ENCODE data around the gene TM4SF1.

The TM4SF1 gene

DNA sequence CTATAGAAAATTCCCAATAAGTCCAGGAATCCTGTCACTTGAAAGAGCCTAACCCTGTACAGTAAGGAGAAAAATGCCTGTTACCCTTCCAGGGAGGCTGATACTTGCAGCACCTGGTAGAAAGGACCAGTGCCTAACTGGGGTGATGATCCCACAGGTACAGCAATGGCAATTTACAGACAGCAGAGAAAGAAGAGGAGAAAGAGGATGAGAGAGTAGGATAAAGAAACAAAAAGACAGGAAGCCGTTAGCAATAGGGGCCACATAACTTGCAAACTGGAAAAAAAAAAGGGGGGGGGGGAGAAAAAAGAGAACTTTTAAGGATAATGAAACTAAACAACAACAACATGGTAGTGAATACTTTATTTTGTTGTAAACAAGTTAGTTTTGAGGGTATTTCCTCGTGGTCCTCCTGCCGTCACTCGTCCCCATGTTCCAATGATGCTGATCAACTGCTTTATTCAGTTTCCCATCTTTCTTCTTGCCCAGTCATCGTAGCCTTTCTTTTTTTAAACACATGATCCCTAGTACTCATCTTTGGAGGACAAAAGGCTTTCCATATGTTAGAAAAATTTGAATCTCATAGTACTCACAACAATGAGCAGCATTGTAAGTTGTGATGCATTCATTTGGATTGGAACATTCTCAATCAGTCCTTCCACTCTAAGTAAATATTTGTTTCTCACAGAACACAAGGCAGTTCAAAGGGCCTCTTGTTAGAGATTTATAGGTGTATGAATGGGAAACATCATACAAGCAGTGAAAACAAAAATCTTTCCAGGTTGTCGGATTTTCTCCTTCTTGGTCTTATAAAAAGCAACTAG is 8.6 kb downstream of the TM4SF1 start:
- Histone ChIP-seq H3K4me1 (ENCODE audit: control insufficient read depth in 1 of 2, insufficient read depth in 2 of 2, low read length in 2 of 2) (peaks cover 17 to 34% of the 10 kb centered on the region in 2 donors), H3K4me3 (ENCODE audit: low read depth in 1 of 2, low read length in 2 of 2) (no peak overlapping the region), H3K27ac (ENCODE audit: low read depth, low read length) (no peak overlapping the region)

DNA sequence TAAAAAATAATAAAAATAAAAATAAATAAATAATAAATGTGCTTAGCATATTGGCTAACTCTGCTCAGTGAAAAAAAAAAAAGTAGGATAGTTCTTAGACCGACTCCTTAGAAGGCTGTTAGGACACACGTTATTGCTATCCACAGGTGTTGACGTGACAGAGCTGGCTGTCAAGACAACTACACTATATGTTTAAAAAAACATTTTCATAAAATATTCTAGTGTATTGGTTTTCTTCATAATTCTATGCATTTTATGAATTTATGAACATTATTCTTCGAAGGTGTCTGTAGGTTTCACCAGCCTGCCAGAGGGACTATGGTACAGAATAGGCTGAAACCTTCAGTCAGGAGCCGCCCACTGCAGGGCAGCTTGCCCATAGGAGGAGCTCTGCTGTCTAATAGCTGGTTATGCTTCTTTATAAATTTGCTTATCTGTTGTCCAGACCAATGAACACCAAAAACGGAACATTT is 9.2 kb downstream of the TM4SF1 start:
- Histone ChIP-seq H3K9ac (ENCODE audit: low read depth in 1 of 2, low read length in 2 of 2) (no peak overlapping the region), H3K27ac (ENCODE audit: low read depth, low read length) (no peak overlapping the region), H3K9me3 (ENCODE audit: control insufficient read depth in 1 of 2, low read length in 2 of 2) (no peaks in the 10 kb centered on the region), H3K27me3 (ENCODE audit: control insufficient read depth in 1 of 2, insufficient read depth in 2 of 2, low read length in 2 of 2) (no peaks in the 10 kb centered on the region), H3K4me3 (ENCODE audit: low read depth in 1 of 2, low read length in 2 of 2) (no peak overlapping the region), H3K36me3 (ENCODE audit: control insufficient read depth in 1 of 2, insufficient read depth in 2 of 2, low read length in 2 of 2) (peaks cover 0 to 4% of the 10 kb centered on the region in 2 donors), H3K4me1 (ENCODE audit: control insufficient read depth in 1 of 2, insufficient read depth in 2 of 2, low read length in 2 of 2) (peaks cover 17 to 34% of the 10 kb centered on the region in 2 donors)

More for the DNA sequence above, 8.6 kb downstream of the TM4SF1 start:
- Histone ChIP-seq H3K9ac (ENCODE audit: low read depth in 1 of 2, low read length in 2 of 2) (no peak overlapping the region), H3K9me3 (ENCODE audit: control insufficient read depth in 1 of 2, low read length in 2 of 2) (no peaks in the 10 kb centered on the region), H3K36me3 (ENCODE audit: control insufficient read depth in 1 of 2, insufficient read depth in 2 of 2, low read length in 2 of 2) (peaks cover 0 to 4% of the 10 kb centered on the region in 2 donors), H3K27me3 (ENCODE audit: control insufficient read depth in 1 of 2, insufficient read depth in 2 of 2, low read length in 2 of 2) (no peaks in the 10 kb centered on the region)

DNA sequence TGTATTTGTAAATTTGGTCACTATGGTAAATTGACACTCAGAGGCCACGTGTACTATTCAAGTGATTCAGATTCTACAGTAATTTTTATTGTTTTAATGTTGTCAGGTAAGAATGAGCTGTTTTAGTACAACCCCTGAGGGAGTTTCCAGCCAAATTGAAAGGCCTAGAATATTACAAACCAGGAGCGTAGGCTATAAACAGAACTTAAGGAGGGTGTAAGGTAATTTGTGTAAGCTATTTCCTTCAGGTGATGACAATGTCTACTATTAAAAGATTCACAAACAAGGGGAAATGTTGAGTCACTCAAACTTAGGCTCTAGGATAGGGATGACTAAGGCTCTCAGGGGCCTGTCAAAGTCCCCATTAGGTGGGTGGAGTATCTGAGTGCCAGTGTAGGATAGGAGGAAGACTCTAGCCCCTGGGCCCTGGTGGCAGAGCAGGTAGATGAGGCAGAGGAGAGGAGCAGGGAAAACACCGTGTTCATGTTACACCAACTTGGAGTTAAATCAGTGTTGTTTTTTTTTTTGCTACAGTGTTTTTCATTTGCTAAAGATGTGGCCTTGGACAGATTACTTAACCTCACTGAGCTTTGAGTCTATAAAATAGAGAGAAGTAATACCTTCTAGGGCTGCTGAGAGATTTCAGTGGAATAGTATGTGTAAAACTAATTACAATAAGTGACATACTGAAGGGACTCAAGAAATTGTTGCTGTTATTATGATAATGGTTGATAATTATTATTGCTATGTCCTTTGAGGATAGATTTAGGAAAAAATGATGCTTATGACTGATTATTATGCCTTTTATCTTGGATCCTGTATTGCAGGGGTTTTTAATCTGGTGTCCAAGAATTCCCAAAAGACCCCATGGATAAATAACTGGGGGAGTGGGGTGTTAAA is 10.3 kb downstream of the TM4SF1 start:
- H3K4me3 ChIP-seq (ENCODE audit: low read depth in 1 of 2, low read length in 2 of 2) = no peak overlapping the region
- H3K27ac ChIP-seq (ENCODE audit: low read depth, low read length) = no peak overlapping the region
- no peaks in the 10 kb centered on the region for H3K27me3 ChIP-seq (ENCODE audit: control insufficient read depth in 1 of 2, insufficient read depth in 2 of 2, low read length in 2 of 2)
- H3K36me3 ChIP-seq (ENCODE audit: control insufficient read depth in 1 of 2, insufficient read depth in 2 of 2, low read length in 2 of 2) = peaks cover 0 to 4% of the 10 kb centered on the region in 2 donors
- no peaks in the 10 kb centered on the region for H3K9me3 ChIP-seq (ENCODE audit: control insufficient read depth in 1 of 2, low read length in 2 of 2)
- peaks cover 17 to 34% of the 10 kb centered on the region in 2 donors for H3K4me1 ChIP-seq (ENCODE audit: control insufficient read depth in 1 of 2, insufficient read depth in 2 of 2, low read length in 2 of 2)
- H3K9ac ChIP-seq (ENCODE audit: low read depth in 1 of 2, low read length in 2 of 2) = no peak overlapping the region

DNA sequence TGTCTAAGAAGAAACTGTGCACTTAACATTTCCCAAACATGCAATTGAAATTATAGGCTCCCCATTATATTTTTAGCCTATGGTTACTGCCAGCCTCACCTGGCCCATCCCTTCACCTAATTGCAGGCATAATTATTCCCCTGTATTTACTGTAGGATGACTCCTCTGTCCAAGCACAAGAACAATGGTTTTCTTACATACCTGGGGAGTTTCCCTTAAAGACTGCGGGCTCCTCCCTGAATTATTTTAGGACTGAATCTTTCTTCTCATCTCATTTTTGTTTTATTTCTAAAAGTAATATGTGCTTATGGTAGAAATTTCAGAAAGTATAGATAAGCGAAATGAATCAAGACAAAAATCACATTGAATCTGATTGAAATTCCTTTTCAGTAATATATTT is 11.4 kb downstream of the TM4SF1 start:
- Histone ChIP-seq H3K4me3 (ENCODE audit: low read depth in 1 of 2, low read length in 2 of 2) (no peak overlapping the region), H3K27ac (ENCODE audit: low read depth, low read length) (no peak overlapping the region), H3K36me3 (ENCODE audit: control insufficient read depth in 1 of 2, insufficient read depth in 2 of 2, low read length in 2 of 2) (no peaks in the 10 kb centered on the region), H3K9ac (ENCODE audit: low read depth in 1 of 2, low read length in 2 of 2) (no peak overlapping the region), H3K4me1 (ENCODE audit: control insufficient read depth in 1 of 2, insufficient read depth in 2 of 2, low read length in 2 of 2) (peaks cover 11 to 26% of the 10 kb centered on the region in 2 donors), H3K27me3 (ENCODE audit: control insufficient read depth in 1 of 2, insufficient read depth in 2 of 2, low read length in 2 of 2) (no peaks in the 10 kb centered on the region), H3K9me3 (ENCODE audit: control insufficient read depth in 1 of 2, low read length in 2 of 2) (no peaks in the 10 kb centered on the region)

DNA sequence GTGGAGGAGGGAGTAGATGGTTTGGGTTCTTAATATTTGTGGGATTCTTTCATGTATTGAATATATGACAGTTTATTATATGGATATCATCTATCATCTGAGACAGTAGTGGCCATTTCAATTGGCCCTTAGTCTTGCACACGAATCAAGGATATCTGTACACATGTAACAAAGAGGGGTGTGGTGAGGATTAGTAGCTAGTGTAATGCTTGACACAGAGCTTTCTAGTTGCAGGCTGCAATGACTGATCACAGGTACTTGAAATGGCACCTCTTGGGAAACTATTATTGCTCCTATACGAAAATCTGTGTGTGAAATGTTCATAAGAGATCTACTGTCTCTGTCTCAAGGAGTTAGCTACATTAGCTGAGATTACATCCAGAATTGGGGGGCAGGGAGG is 12.8 kb downstream of the TM4SF1 start:
- Histone ChIP-seq H3K36me3 (ENCODE audit: control insufficient read depth in 1 of 2, insufficient read depth in 2 of 2, low read length in 2 of 2) (no peaks in the 10 kb centered on the region), H3K4me3 (ENCODE audit: low read depth in 1 of 2, low read length in 2 of 2) (no peak overlapping the region), H3K9me3 (ENCODE audit: control insufficient read depth in 1 of 2, low read length in 2 of 2) (no peaks in the 10 kb centered on the region), H3K27me3 (ENCODE audit: control insufficient read depth in 1 of 2, insufficient read depth in 2 of 2, low read length in 2 of 2) (no peaks in the 10 kb centered on the region), H3K4me1 (ENCODE audit: control insufficient read depth in 1 of 2, insufficient read depth in 2 of 2, low read length in 2 of 2) (peaks cover 0 to 15% of the 10 kb centered on the region in 2 donors), H3K27ac (ENCODE audit: low read depth, low read length) (no peak overlapping the region), H3K9ac (ENCODE audit: low read depth in 1 of 2, low read length in 2 of 2) (no peak overlapping the region)

DNA sequence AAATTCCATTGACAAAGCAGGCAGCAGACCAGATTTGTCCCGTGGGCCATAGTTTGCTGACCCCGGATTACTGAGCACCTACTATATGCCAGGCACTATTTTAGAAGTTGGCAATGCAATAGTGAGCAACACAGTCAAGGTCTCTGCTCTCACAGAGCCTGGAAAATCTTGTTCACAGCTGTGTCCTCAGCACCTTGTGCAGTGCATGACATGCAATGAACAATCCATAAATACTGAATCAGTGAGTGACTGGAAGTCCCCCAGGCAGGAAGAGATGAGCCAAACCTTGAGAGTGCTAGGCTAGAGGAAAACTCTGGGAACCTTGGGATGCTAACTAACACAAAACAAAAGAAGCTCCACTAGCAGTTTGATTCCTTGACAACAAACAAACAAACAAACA is 14.4 kb downstream of the TM4SF1 start:
- Histone ChIP-seq H3K4me3 (ENCODE audit: low read depth in 1 of 2, low read length in 2 of 2) (no peak overlapping the region), H3K27me3 (ENCODE audit: control insufficient read depth in 1 of 2, insufficient read depth in 2 of 2, low read length in 2 of 2) (no peaks in the 10 kb centered on the region), H3K36me3 (ENCODE audit: control insufficient read depth in 1 of 2, insufficient read depth in 2 of 2, low read length in 2 of 2) (no peaks in the 10 kb centered on the region), H3K4me1 (ENCODE audit: control insufficient read depth in 1 of 2, insufficient read depth in 2 of 2, low read length in 2 of 2) (peaks cover 0 to 5% of the 10 kb centered on the region in 2 donors), H3K9ac (ENCODE audit: low read depth in 1 of 2, low read length in 2 of 2) (no peak overlapping the region), H3K9me3 (ENCODE audit: control insufficient read depth in 1 of 2, low read length in 2 of 2) (no peaks in the 10 kb centered on the region), H3K27ac (ENCODE audit: low read depth, low read length) (no peak overlapping the region)

DNA sequence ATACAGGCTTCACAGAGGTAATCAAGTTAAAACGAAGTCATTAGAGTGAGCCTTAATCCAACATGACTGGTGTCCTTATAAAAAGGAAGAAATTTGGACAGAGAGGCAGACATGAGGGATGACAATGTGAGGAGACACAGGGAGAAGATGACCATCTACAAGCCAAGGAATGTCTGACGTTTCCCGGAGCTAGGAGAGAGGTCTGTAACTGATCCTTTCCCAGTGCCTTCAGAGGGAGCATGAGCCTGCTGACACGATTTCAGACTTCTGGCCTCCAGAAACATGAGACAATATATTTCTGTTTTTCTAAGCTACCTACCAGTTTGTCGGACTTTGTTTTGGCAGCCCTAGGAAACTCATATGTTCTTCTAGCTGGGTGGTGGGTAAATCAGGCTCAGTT is 15.1 kb downstream of the TM4SF1 start:
- H3K9ac ChIP-seq (ENCODE audit: low read depth in 1 of 2, low read length in 2 of 2) = no peak overlapping the region
- no peak overlapping the region for H3K4me3 ChIP-seq (ENCODE audit: low read depth in 1 of 2, low read length in 2 of 2)
- no peaks in the 10 kb centered on the region for H3K36me3 ChIP-seq (ENCODE audit: control insufficient read depth in 1 of 2, insufficient read depth in 2 of 2, low read length in 2 of 2)
- no peaks in the 10 kb centered on the region for H3K27me3 ChIP-seq (ENCODE audit: control insufficient read depth in 1 of 2, insufficient read depth in 2 of 2, low read length in 2 of 2)
- no peaks in the 10 kb centered on the region for H3K9me3 ChIP-seq (ENCODE audit: control insufficient read depth in 1 of 2, low read length in 2 of 2)
- H3K27ac ChIP-seq (ENCODE audit: low read depth, low read length) = no peak overlapping the region
- peaks cover 0 to 5% of the 10 kb centered on the region in 2 donors for H3K4me1 ChIP-seq (ENCODE audit: control insufficient read depth in 1 of 2, insufficient read depth in 2 of 2, low read length in 2 of 2)

DNA sequence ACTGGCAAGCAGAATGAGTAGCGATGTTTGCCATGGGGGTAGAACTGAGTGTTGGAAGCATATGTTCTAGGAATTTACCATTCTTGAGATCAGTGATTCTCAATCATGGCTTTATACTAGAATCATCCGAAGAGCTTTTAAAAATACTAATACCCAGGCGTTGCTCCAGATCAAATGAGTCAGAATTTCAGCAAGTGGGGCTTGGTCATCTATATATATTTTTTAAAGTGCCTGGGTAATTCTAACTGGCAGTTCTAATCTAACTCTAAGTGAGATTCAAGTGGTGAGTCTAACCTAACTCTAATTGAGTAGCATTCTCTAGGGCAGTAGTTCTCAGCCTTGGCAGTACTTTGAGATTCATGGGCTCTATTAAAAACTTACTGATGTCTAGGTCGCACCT is 20.8 kb downstream of the TM4SF1 start:
- H3K27me3 ChIP-seq (ENCODE audit: control insufficient read depth in 1 of 2, insufficient read depth in 2 of 2, low read length in 2 of 2) = no peaks in the 10 kb centered on the region
- H3K9me3 ChIP-seq (ENCODE audit: control insufficient read depth in 1 of 2, low read length in 2 of 2) = no peaks in the 10 kb centered on the region
- no peak overlapping the region for H3K4me3 ChIP-seq (ENCODE audit: low read depth in 1 of 2, low read length in 2 of 2)
- H3K27ac ChIP-seq (ENCODE audit: low read depth, low read length) = no peak overlapping the region
- peaks cover 0 to 12% of the 10 kb centered on the region in 2 donors for H3K4me1 ChIP-seq (ENCODE audit: control insufficient read depth in 1 of 2, insufficient read depth in 2 of 2, low read length in 2 of 2)
- H3K36me3 ChIP-seq (ENCODE audit: control insufficient read depth in 1 of 2, insufficient read depth in 2 of 2, low read length in 2 of 2) = no peaks in the 10 kb centered on the region
- no peak overlapping the region for H3K9ac ChIP-seq (ENCODE audit: low read depth in 1 of 2, low read length in 2 of 2)

DNA sequence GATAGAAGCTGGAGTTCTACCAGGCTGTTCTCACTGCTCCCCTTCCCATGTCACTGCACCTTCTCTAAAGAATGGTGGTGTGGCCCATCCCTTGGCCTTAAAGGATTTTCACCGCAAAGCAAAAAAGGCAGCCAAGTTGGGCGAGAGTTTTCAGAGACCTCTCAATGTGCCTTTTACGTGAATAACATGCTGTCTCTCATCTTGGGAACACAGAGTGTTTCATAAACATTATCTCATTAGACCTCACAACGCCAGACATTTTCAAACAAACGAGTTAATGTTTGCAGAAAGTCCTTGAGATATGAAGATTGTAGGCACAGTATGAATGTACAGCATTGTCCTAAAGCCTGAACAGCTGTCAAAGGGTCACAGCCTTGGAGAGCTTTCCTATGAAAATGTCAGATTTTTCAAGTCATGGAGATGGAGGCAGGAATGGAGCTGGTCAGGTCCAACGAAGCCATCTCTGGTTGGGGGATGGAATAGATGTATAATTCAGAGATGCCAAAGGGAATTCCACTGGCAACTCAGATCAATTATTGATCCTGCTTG is 21.3 kb downstream of the TM4SF1 start:
- no peak overlapping the region for H3K4me3 ChIP-seq (ENCODE audit: low read depth in 1 of 2, low read length in 2 of 2)
- peaks cover 0 to 12% of the 10 kb centered on the region in 2 donors for H3K4me1 ChIP-seq (ENCODE audit: control insufficient read depth in 1 of 2, insufficient read depth in 2 of 2, low read length in 2 of 2)
- no peaks in the 10 kb centered on the region for H3K36me3 ChIP-seq (ENCODE audit: control insufficient read depth in 1 of 2, insufficient read depth in 2 of 2, low read length in 2 of 2)
- no peak overlapping the region for H3K27ac ChIP-seq (ENCODE audit: low read depth, low read length)
- H3K9me3 ChIP-seq (ENCODE audit: control insufficient read depth in 1 of 2, low read length in 2 of 2) = no peaks in the 10 kb centered on the region
- no peak overlapping the region for H3K9ac ChIP-seq (ENCODE audit: low read depth in 1 of 2, low read length in 2 of 2)
- no peaks in the 10 kb centered on the region for H3K27me3 ChIP-seq (ENCODE audit: control insufficient read depth in 1 of 2, insufficient read depth in 2 of 2, low read length in 2 of 2)
